ENCODE results near the gene ABCA7. TPM values are rescaled to one million over a fixed set of nuclear protein-coding genes. Genes with fewer than 3 reads are reported as not detected.

The ABCA7 gene
- total and polyA plus RNA-seq, 2 of the 13 experiments (the other 11 are each of a cell fraction or from before 2014, with no cell fraction given): 4.4 to 32.4 TPM

DNA sequence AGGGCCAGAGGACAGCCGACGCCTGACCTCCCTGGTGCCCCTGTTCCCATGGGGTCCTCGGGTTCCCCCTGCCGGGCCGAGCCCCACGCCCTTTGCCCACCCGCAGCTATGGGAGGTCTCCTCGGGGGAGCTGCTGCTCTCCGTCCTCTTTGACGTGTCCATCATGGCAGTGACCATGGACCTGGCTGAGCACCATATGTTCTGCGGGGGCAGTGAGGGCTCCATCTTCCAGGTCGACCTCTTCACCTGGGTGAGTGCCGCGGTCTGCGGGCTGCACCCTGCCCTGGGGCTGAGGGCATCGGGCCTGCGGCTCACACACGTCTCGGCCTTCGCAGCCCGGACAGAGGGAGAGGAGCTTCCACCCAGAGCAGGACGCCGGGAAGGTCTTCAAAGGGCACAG lies 49.2 kb upstream of the ABCA7 start:
- ChIA-PET POLR2A (interaction anchor here (0.6 kb wide), 2 partner anchors 278 to 284 kb away, joined by 3 read pairs; partner anchors contain the start of genes CIRBP and FAM174C), CTCF (ENCODE audit: low intra/inter-chr PET ratio, low total read pairs) (no interaction called here)
- no peak for ATAC-seq
- no peak for DNase-seq (ENCODE audit: low spot score)
- 96% methylated on average over 11 of the region's 23 CpGs for WGBS (ENCODE audit: low lambda C conversion rate)
- Histone ChIP-seq H3K27ac (ENCODE audit: extremely low read length, insufficient read depth, low read length) (no peak overlapping the region), H3K36me3 (replicated peaks in 1 of 2; ENCODE audit: control insufficient read depth in 1 of 2, insufficient read depth in 2 of 2, low read length in 2 of 2) (peaks cover 22 to 41% of the 10 kb centered on the region in 2 experiments), H4K20me1 (ENCODE audit: insufficient read depth, low read length) (peaks cover 6% of the 10 kb centered on the region; the same call in 1 of the 2 replicates), H3K4me1 (ENCODE audit: insufficient read depth, low read length) (peaks cover 29% of the 10 kb centered on the region), H3K9ac (ENCODE audit: insufficient read depth, low read depth, low read length) (no peak overlapping the region), H3K79me2 (ENCODE audit: insufficient read depth, low read length) (no peaks in the 10 kb centered on the region), H3K27me3 (ENCODE audit: control insufficient read depth in 1 of 2, insufficient read depth in 2 of 2, low read length in 2 of 2) (no peaks in the 10 kb centered on the region), H2AFZ (ENCODE audit: low read length) (no peak overlapping the region), H3K9me3 (ENCODE audit: low read length) (no peaks in the 10 kb centered on the region), H3K4me2 (ENCODE audit: low read depth, low read length) (no peak overlapping the region), H3K4me3 (replicated peaks in 1 of 3; ENCODE audit: insufficient read depth in 1 of 3, low read depth in 2 of 3, low read length in 3 of 3) (no peak overlapping the region)
- FAIRE-seq: no peak
- in situ Hi-C loops (cut with HindIII; ENCODE audit: extremely low pct_ligation_motif_present, low pct_unique_long_range_greater_than_20kb): no loop called here
- TF ChIP-seq HMG20B (CRISPR knock-in tag; conservative IDR thresholded peaks at IDR 0.05): no peak
- TF ChIP-seq, protein P1, sequence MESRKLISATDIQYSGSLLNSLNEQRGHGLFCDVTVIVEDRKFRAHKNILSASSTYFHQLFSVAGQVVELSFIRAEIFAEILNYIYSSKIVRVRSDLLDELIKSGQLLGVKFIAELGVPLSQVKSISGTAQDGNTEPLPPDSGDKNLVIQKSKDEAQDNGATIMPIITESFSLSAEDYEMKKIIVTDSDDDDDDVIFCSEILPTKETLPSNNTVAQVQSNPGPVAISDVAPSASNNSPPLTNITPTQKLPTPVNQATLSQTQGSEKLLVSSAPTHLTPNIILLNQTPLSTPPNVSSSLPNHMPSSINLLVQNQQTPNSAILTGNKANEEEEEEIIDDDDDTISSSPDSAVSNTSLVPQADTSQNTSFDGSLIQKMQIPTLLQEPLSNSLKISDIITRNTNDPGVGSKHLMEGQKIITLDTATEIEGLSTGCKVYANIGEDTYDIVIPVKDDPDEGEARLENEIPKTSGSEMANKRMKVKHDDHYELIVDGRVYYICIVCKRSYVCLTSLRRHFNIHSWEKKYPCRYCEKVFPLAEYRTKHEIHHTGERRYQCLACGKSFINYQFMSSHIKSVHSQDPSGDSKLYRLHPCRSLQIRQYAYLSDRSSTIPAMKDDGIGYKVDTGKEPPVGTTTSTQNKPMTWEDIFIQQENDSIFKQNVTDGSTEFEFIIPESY (CRISPR knock-in tag; IDR thresholded peaks at IDR 0.05): 0 out of 2 replicates have a peak, but pooled peaks have one; percentile 6
- TF ChIP-seq AGO2 (optimal IDR thresholded peaks at IDR 0.05; ENCODE audit: low read depth, low read length): peak; percentile 18
- no peak for TF ChIP-seq KMT2A (CRISPR knock-in tag; IDR thresholded peaks at IDR 0.05)
- TF ChIP-seq MAZ (IDR thresholded peaks at IDR 0.05; ENCODE audit: borderline replicate concordance, low read depth, low read length): no peak
- no peak for TF ChIP-seq MAZ (CRISPR knock-in tag; IDR thresholded peaks at IDR 0.05; ENCODE audit: low read depth)
- intact Hi-C loops (cut with micrococcal nuclease; ENCODE audit: unreplicated experiment): loop anchor here (10.0 kb wide), 1 partner anchor 206 kb away; no protein-coding TSS in a partner anchor
- BruUV-seq (replicated peaks): no TSS peak

Data from HepG2 (cell line).